B cell (primary cell): Measurements from ENCODE around the gene ARHGAP1. TPM values are rescaled to one million over a fixed set of nuclear protein-coding genes. Genes with fewer than 3 reads are reported as not detected.

Experiments used
- ATAC-seq: fragments of 200-7000 bp; cut with Tn5 transposase; one replicate; pipeline ENCODE4 v1.10.0; 2021; ENCODE audit warnings: low read depth, mild to moderate bottlenecking, moderate number of reproducible peaks, moderate library complexity
- CTCF ChIA-PET: fragments of 350-600 bp; sonication (Branson Sonifier 250); formaldehyde crosslinking; loops from one replicate; lab custom pipeline; 2021; ENCODE audit warnings: antibody characterized with exemption, inconsistent platforms; lab: Charles Lee
- POLR2A ChIA-PET: fragments of 350-600 bp; sonication (Branson Sonifier 250); formaldehyde crosslinking; loops from one replicate; lab custom pipeline; 2021; ENCODE audit warnings: antibody characterized with exemption; lab: Charles Lee
- DNase-seq: peaks from one replicate; pipeline ENCODE4 v3.0.0; 2013
- H2AFZ ChIP-seq: 2 replicates; pipeline ENCODE4 v1.6.1; 2012; ENCODE audit warnings: mild to moderate bottlenecking, low read depth, low read length; ENCODE audit not compliant: insufficient read depth, poor library complexity, severe bottlenecking
- H3K27ac ChIP-seq, 2 donors: 1 replicate in 1 of 2; 2 replicates in 1 of 2; pipeline ENCODE4 v1.5.1; 2012 to 2013; ENCODE audit warnings: low read length in 2 of 2, mild to moderate bottlenecking in 2 of 2, moderate library complexity in 1 of 2
- H3K27me3 ChIP-seq, 4 experiments: fragments of 200-600 bp in 1 of 4; sonication (generic) in 1 of 4; replicated peaks in 1 of 4; 1 replicate in 2 of 4; 2 replicates in 2 of 4; pipeline versions ENCODE4 v1.6.1 to v1.7.0; 2013 to 2016; ENCODE audit warnings: low read length in 3 of 4, mild to moderate bottlenecking in 2 of 4, mixed read lengths in 1 of 4, moderate library complexity in 1 of 4; ENCODE audit not compliant: insufficient read depth in 4 of 4, control insufficient read depth in 3 of 4; ENCODE audit errors: control extremely low read depth in 1 of 4
- H3K36me3 ChIP-seq, 2 experiments: replicated peaks in 1 of 2; 1 replicate in 1 of 2; 2 replicates in 1 of 2; pipeline versions ENCODE4 v1.6.1 to v1.7.1; 2013; ENCODE audit warnings: low read length in 1 of 2; ENCODE audit not compliant: insufficient read depth in 2 of 2, control insufficient read depth in 1 of 2; ENCODE audit errors: control extremely low read depth in 1 of 2, extremely low read depth in 1 of 2
- H3K4me1 ChIP-seq, 2 donors: fragments of 200-600 bp in 1 of 2; sonication (generic) in 1 of 2; 1 replicate in 1 of 2; 2 replicates in 1 of 2; pipeline versions ENCODE4 v1.5.1 to v1.6.1; 2013 to 2017; ENCODE audit warnings: low read length in 2 of 2; ENCODE audit not compliant: control insufficient read depth in 2 of 2, insufficient read depth in 2 of 2
- H3K4me2 ChIP-seq: replicated peaks from 2 replicates; pipeline ENCODE3; 2012; ENCODE audit warnings: mild to moderate bottlenecking, low read depth, low read length; ENCODE audit not compliant: poor library complexity, severe bottlenecking
- H3K4me3 ChIP-seq, 5 experiments: fragments of 200-600 bp in 1 of 5; sonication (generic) in 1 of 5; 1 replicate in 3 of 5; 2 replicates in 2 of 5; pipeline versions ENCODE4 v1.5.1 to v1.7.0; 2011 to 2016; ENCODE audit warnings: low read length in 4 of 5, mild to moderate bottlenecking in 4 of 5, low read depth in 2 of 5, control low read depth in 1 of 5, moderate library complexity in 1 of 5; ENCODE audit not compliant: insufficient read depth in 1 of 5; ENCODE audit errors: control extremely low read depth in 1 of 5, extremely low read depth in 1 of 5
- H3K79me2 ChIP-seq: fragments of 200-600 bp; sonication (generic); one replicate; pipeline ENCODE4 v1.6.0; 2016; ENCODE audit warnings: low read length; ENCODE audit not compliant: control insufficient read depth, insufficient read depth
- H3K9ac ChIP-seq: fragments of 200-600 bp; sonication (generic); 2 replicates; pipeline ENCODE4 v1.6.1; 2017; ENCODE audit warnings: mild to moderate bottlenecking, low read length, moderate library complexity
- H3K9me3 ChIP-seq, 3 donors: one replicate each; pipeline versions ENCODE4 v1.6.1 to v1.7.1; 2013; ENCODE audit warnings: low read length in 2 of 3; ENCODE audit not compliant: control insufficient read depth in 2 of 3, insufficient read depth in 1 of 3; ENCODE audit errors: control extremely low read depth in 1 of 3
- H4K20me1 ChIP-seq: 2 replicates; pipeline ENCODE4 v1.6.0; 2012; ENCODE audit warnings: mild to moderate bottlenecking, low read length; ENCODE audit not compliant: insufficient read depth, control insufficient read depth, poor library complexity, severe bottlenecking
- H3K27ac Mint-ChIP-seq: one replicate; pipeline ENCODE4 v1.8.0; 2021; ENCODE audit warnings: mixed read lengths
- H3K27me3 Mint-ChIP-seq: one replicate; pipeline ENCODE4 v1.8.0; 2021; ENCODE audit warnings: mixed read lengths
- H3K4me1 Mint-ChIP-seq: one replicate; pipeline ENCODE4 v1.8.0; 2021; ENCODE audit warnings: mixed read lengths
- H3K4me3 Mint-ChIP-seq: one replicate; pipeline ENCODE4 v1.8.0; 2021; ENCODE audit warnings: mixed read lengths
- H3K9me3 Mint-ChIP-seq: one replicate; pipeline ENCODE4 v1.8.0; 2022; ENCODE audit warnings: mixed read lengths; ENCODE audit not compliant: insufficient read depth
- EZH2 ChIP-seq: IDR thresholded peaks from 2 replicates; pipeline ENCODE4 v1.6.1; 2012; ENCODE audit warnings: borderline replicate concordance, low read depth, mild to moderate bottlenecking, moderate library complexity, low read length; ENCODE audit not compliant: insufficient read depth, poor library complexity, severe bottlenecking
- WGBS: methylation state at CpG from one replicate; pipeline ENCODE4 v1.1.5; 2013; ENCODE audit warnings: missing lambda C conversion rate; ENCODE audit not compliant: insufficient coverage; 5-methylcytosine and 5-hydroxymethylcytosine counted together
- intact Hi-C: fragments of 100-400 bp; cut with micrococcal nuclease; formaldehyde crosslinking; loops from one replicate; pipeline ENCODE4 v1.10.0; 2022
- polyA plus RNA-seq: library from polyadenylated mRNA; depleted of rRNA; stranded (reverse); fragments of >200 nt; gene quantifications from 2 replicates; pipeline ENCODE4 v1.2.3, GENCODE V29; 2012
- total RNA-seq, 2 donors: library from RNA; stranded (reverse); fragments of 120-200 nt in 1 of 2; gene quantifications; 1 replicate in 1 of 2; 2 replicates in 1 of 2; pipeline versions ENCODE4 v1.2.3 to v1.2.4, GENCODE V29; 2013 to 2022
- TF ChIP-seq, protein P1 (sequence below): fragments of 200-600 bp; IDR thresholded peaks from one replicate; pipeline ENCODE4 v1.8.0; 2022; ENCODE audit warnings: antibody characterized with exemption, mild to moderate bottlenecking

The ARHGAP1 gene
- total and polyA plus RNA-seq, 2 donors (not counting 1 experiment from before 2014, with no cell fraction given), result 33.9 to 55.0 TPM

DNA sequence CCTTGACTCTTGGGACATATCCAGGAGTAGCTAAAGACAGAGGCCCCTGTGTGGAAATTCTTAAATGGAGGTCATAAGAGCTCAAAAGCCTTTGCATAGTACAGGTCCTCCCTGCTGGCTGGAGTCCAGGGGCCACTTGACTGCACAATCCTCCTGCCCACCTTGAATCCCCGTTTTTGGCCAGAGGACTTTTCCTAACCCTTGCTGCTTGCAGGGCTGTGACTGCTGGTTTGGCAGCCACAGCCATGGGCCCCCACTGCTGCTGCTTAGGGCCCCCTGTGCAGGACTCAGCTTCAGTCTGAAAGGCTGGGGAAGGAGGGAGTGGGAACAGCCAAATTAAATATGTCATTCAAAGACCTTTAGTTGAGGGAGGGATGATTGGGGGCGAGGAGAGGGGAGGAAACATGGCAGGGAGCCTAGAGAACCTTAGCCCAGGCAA lies 33.4 kb downstream of the ARHGAP1 start:
- ChIA-PET POLR2A (no interaction called here), CTCF (no interaction called here)
- H3K36me3 ChIP-seq, result peaks cover 0 to 90% of the 10 kb centered on the region in 2 experiments
- no peaks in the 10 kb centered on the region for H3K4me1 ChIP-seq
- intact Hi-C loops, result no loop called here
- no peaks in the 10 kb centered on the region for H3K79me2 ChIP-seq
- no peaks in the 10 kb centered on the region for H3K9me3 Mint-ChIP-seq
- H3K27me3 ChIP-seq, result no peaks in the 10 kb centered on the region
- WGBS, result 100% methylated on average over 2 of the region's 2 CpGs
- no peak overlapping the region for H3K27ac Mint-ChIP-seq
- no peak for DNase-seq
- H3K9ac ChIP-seq, result no peak overlapping the region
- H3K4me2 ChIP-seq, result no peak overlapping the region
- no peaks in the 10 kb centered on the region for H3K9me3 ChIP-seq
- no peaks in the 10 kb centered on the region for H3K27me3 Mint-ChIP-seq
- TF ChIP-seq, protein P1, sequence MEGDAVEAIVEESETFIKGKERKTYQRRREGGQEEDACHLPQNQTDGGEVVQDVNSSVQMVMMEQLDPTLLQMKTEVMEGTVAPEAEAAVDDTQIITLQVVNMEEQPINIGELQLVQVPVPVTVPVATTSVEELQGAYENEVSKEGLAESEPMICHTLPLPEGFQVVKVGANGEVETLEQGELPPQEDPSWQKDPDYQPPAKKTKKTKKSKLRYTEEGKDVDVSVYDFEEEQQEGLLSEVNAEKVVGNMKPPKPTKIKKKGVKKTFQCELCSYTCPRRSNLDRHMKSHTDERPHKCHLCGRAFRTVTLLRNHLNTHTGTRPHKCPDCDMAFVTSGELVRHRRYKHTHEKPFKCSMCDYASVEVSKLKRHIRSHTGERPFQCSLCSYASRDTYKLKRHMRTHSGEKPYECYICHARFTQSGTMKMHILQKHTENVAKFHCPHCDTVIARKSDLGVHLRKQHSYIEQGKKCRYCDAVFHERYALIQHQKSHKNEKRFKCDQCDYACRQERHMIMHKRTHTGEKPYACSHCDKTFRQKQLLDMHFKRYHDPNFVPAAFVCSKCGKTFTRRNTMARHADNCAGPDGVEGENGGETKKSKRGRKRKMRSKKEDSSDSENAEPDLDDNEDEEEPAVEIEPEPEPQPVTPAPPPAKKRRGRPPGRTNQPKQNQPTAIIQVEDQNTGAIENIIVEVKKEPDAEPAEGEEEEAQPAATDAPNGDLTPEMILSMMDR, result no peak
- no peak for TF ChIP-seq EZH2
- no peak for ATAC-seq
- no peak overlapping the region for H3K4me3 Mint-ChIP-seq
- no peak overlapping the region for H2AFZ ChIP-seq
- no peaks in the 10 kb centered on the region for H3K4me1 Mint-ChIP-seq
- H3K27ac ChIP-seq, result no peak overlapping the region
- H4K20me1 ChIP-seq, result no peaks in the 10 kb centered on the region
- H3K4me3 ChIP-seq, result no peak overlapping the region

DNA sequence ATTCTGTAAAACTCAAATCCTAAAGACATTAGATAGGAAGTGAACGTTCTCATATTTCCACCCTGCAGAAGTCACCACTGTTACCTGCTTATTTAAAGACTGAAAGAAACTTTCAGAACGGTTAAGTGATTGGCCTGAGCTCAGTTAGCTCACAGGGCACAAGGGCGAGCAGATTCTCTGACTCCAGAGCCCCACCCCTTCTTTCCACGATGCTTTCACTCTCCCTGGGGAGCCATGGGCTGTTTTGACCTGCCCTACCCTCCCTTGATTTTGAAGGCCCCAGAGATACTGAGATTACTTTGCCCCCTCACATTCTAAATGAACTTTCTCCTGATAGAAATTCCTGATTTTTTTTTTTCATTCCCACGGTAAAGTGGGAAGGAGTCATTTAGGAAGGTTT lies 33.9 kb downstream of the ARHGAP1 start:
- no peaks in the 10 kb centered on the region for H3K4me1 ChIP-seq
- ChIA-PET CTCF (interaction anchor here (0.7 kb wide), 1 partner anchor 701 kb away, joined by 5 read pairs; no protein-coding TSS in a partner anchor), POLR2A (no interaction called here)
- no peak overlapping the region for H3K4me3 ChIP-seq
- WGBS, result 81% methylated on average over 4 of the region's 5 CpGs
- H3K36me3 ChIP-seq, result peaks cover 0 to 89% of the 10 kb centered on the region in 2 experiments
- no peak overlapping the region for H3K4me2 ChIP-seq
- H3K9ac ChIP-seq, result no peak overlapping the region
- no peaks in the 10 kb centered on the region for H3K27me3 Mint-ChIP-seq
- TF ChIP-seq EZH2, result no peak
- TF ChIP-seq, protein P1, result no peak
- DNase-seq, result no peak
- no peak overlapping the region for H3K4me3 Mint-ChIP-seq
- no peaks in the 10 kb centered on the region for H3K9me3 ChIP-seq
- H3K27me3 ChIP-seq, result no peaks in the 10 kb centered on the region
- no peak for ATAC-seq
- no peak overlapping the region for H3K27ac Mint-ChIP-seq
- H3K27ac ChIP-seq, result no peak overlapping the region
- H2AFZ ChIP-seq, result no peak overlapping the region
- H4K20me1 ChIP-seq, result no peaks in the 10 kb centered on the region
- intact Hi-C loops, result no loop called here
- H3K79me2 ChIP-seq, result no peaks in the 10 kb centered on the region
- no peaks in the 10 kb centered on the region for H3K9me3 Mint-ChIP-seq
- no peaks in the 10 kb centered on the region for H3K4me1 Mint-ChIP-seq
